Astrocyte (in vitro differentiated cells and primary cell): ENCODE results near the gene VPS11.

Source experiments
- CTCF ChIP-seq: IDR thresholded peaks from 2 replicates; pipeline ENCODE4 v1.5.1; 2011; ENCODE audit warnings: low read depth, mild to moderate bottlenecking, inconsistent platforms, low read length, moderate library complexity; ENCODE audit not compliant: insufficient read depth
- EZH2 ChIP-seq: IDR thresholded peaks from 2 replicates; pipeline ENCODE4 v1.6.1; 2012; ENCODE audit warnings: mild to moderate bottlenecking, low read length, inconsistent platforms; ENCODE audit not compliant: insufficient read depth

- TF ChIP-seq CTCF = no peak
- no peak for TF ChIP-seq EZH2
Measured at GRCh38 chr11:119111361-119111925, 43.8 kb downstream of the VPS11 start.
